HEK293 (cell line): ENCODE measurements around the gene NLRX1.
"Not testable (repeated sequence)": the region's sequence is repeated elsewhere in the genome, so short reads cannot be mapped to it uniquely, and the experiment has no call there.

Experiments
- CTCF ChIP-seq: fragments of 450-650 bp; formaldehyde crosslinking; IDR thresholded peaks from 2 replicates; pipeline ENCODE4 v1.5.1; 2016; ENCODE audit warnings: missing biosample characterization, missing genetic modification characterization
- HIC1 ChIP-seq: fragments of 450-650 bp; formaldehyde crosslinking; IDR thresholded peaks from 2 replicates; pipeline ENCODE4 v1.5.1; 2016; ENCODE audit warnings: missing biosample characterization, missing genetic modification characterization
- KLF16 ChIP-seq: fragments of 450-650 bp; formaldehyde crosslinking; IDR thresholded peaks from 2 replicates; pipeline ENCODE4 v1.5.1; 2017; ENCODE audit warnings: missing biosample characterization, missing genetic modification characterization
- PBX3 ChIP-seq: sonication (generic); formaldehyde crosslinking; IDR thresholded peaks from 2 replicates; pipeline ENCODE4 v1.8.1; 2022; ENCODE audit warnings: mild to moderate bottlenecking, moderate library complexity, missing genetic modification reagents
- REST ChIP-seq: fragments of 450-650 bp; formaldehyde crosslinking; IDR thresholded peaks from 2 replicates; pipeline ENCODE4 v1.5.1; 2016; ENCODE audit warnings: missing biosample characterization, missing genetic modification characterization
- ZNF133 ChIP-seq: fragments of 450-650 bp; formaldehyde crosslinking; IDR thresholded peaks from 2 replicates; pipeline ENCODE4 v1.5.1; 2016; ENCODE audit warnings: missing biosample characterization, missing genetic modification characterization
- ZNF37A ChIP-seq: fragments of 450-650 bp; IDR thresholded peaks from 2 replicates; pipeline ENCODE4 v1.5.1; 2018; ENCODE audit warnings: missing biosample characterization, missing genetic modification characterization
- ZNF398 ChIP-seq: fragments of 450-650 bp; formaldehyde crosslinking; IDR thresholded peaks from 2 replicates; pipeline ENCODE4 v1.5.1; 2017; ENCODE audit warnings: missing biosample characterization, missing genetic modification characterization
- ZNF514 ChIP-seq: fragments of 450-650 bp; formaldehyde crosslinking; IDR thresholded peaks from 2 replicates; pipeline ENCODE4 v1.5.1; 2016; ENCODE audit warnings: missing biosample characterization, missing genetic modification characterization
- ZNF518A ChIP-seq: fragments of 450-650 bp; formaldehyde crosslinking; conservative IDR thresholded peaks from 2 replicates; pipeline ENCODE4 v1.5.1; 2016; ENCODE audit warnings: low read depth, missing biosample characterization, missing genetic modification characterization
- ZNF639 ChIP-seq: fragments of 450-650 bp; formaldehyde crosslinking; IDR thresholded peaks from 2 replicates; pipeline ENCODE4 v1.5.1; 2016; ENCODE audit warnings: missing biosample characterization, missing genetic modification characterization

- not testable (repeated sequence) for TF ChIP-seq ZNF518A (tag by site-specific recombination); ZNF398 (tag by site-specific recombination); CTCF (tag by site-specific recombination); ZNF514 (tag by site-specific recombination); ZNF639 (tag by site-specific recombination); KLF16; PBX3; ZNF37A (tag by site-specific recombination); ZNF133; REST (tag by site-specific recombination); HIC1 (tag by site-specific recombination)
These were observed 1.5 kb upstream of the NLRX1 start for GRCh38 chr11:119167077-119167458.
